K562 (cell line): ENCODE measurements around the gene MIEF1. TPM values are rescaled to one million over a fixed set of nuclear protein-coding genes. Genes with fewer than 3 reads are reported as not detected.
A peak's percentile ranks its signal among the peaks of the same experiment; 100 is the strongest.

Source experiments
- ATF1 ChIP-seq, 2 experiments: fragments of 450-650 bp in 1 of 2; IDR thresholded peaks; 2 replicates each; pipeline ENCODE4 v1.6.1; 2016; ENCODE audit warnings: missing compliant biosample characterization in 1 of 2, missing genetic modification characterization in 1 of 2
- BRCA1 ChIP-seq, 2 experiments: fragments of 450-650 bp in 1 of 2; sonication (generic) in 1 of 2; formaldehyde crosslinking in 1 of 2; IDR thresholded peaks; 2 replicates each; pipeline versions ENCODE4 v1.5.0 to v1.6.1; 2017 to 2020; ENCODE audit warnings: mild to moderate bottlenecking in 1 of 2, missing genetic modification reagents in 1 of 2
- C11orf30 ChIP-seq: fragments of 450-650 bp; IDR thresholded peaks from 2 replicates; pipeline ENCODE4 v1.6.1; 2016; ENCODE audit warnings: low read depth, mild to moderate bottlenecking
- ELF2 ChIP-seq: fragments of 250-450 bp; sonication (Bioruptor Pico); IDR thresholded peaks from 2 replicates; pipeline ENCODE4 v1.5.0; 2021; ENCODE audit warnings: mild to moderate bottlenecking
- EP400 ChIP-seq: fragments of 450-650 bp; IDR thresholded peaks from 2 replicates; pipeline ENCODE4 v1.6.1; 2017; ENCODE audit warnings: antibody characterized with exemption, mild to moderate bottlenecking, moderate library complexity
- HCFC1 ChIP-seq: IDR thresholded peaks from 2 replicates; pipeline ENCODE4 v1.6.1; 2012; ENCODE audit warnings: low read depth, low read length, improper control_type of control experiment
- NFIX ChIP-seq: fragments of 250-450 bp; sonication (Bioruptor Pico); IDR thresholded peaks from 2 replicates; pipeline ENCODE4 v1.4.0; 2020; ENCODE audit warnings: low read depth, mild to moderate bottlenecking, moderate library complexity
- NR2C1 ChIP-seq, 2 experiments: fragments of 450-650 bp; IDR thresholded peaks; 2 replicates each; pipeline ENCODE4 v1.6.1; 2017; ENCODE audit warnings: mild to moderate bottlenecking in 2 of 2, antibody characterized with exemption in 1 of 2, inconsistent platforms in 1 of 2, missing compliant biosample characterization in 1 of 2, missing genetic modification characterization in 1 of 2
- PHF20 ChIP-seq: fragments of 450-650 bp; IDR thresholded peaks from 2 replicates; pipeline ENCODE4 v1.6.1; 2018; ENCODE audit not compliant: partially characterized antibody
- POLR2A ChIP-seq: fragments of 450-650 bp; conservative IDR thresholded peaks from 2 replicates; pipeline ENCODE4 v1.6.1; 2016
- POLR2AphosphoS5 ChIP-seq: IDR thresholded peaks from 2 replicates; pipeline ENCODE4 v1.6.1; 2011; ENCODE audit warnings: mild to moderate bottlenecking, low read depth, low read length, moderate library complexity; ENCODE audit not compliant: control insufficient read depth, insufficient read depth
- RBFOX2 ChIP-seq: fragments of 200-400 bp; formaldehyde crosslinking; IDR thresholded peaks from 2 replicates; pipeline ENCODE4 v1.6.1; 2017; ENCODE audit warnings: low read depth, mild to moderate bottlenecking, low read length, moderate library complexity
- SLC30A9 ChIP-seq: fragments of 250-450 bp; sonication (Bioruptor Pico); IDR thresholded peaks from 2 replicates; pipeline ENCODE4 v1.8.0; 2022; ENCODE audit warnings: mild to moderate bottlenecking, moderate library complexity
- SMAD1 ChIP-seq: fragments of 150-350 bp; IDR thresholded peaks from 2 replicates; pipeline ENCODE4 v1.6.1; 2014; ENCODE audit warnings: low read length, low read depth; ENCODE audit not compliant: partially characterized antibody
- TBP ChIP-seq: optimal IDR thresholded peaks from 2 replicates; pipeline ENCODE3; 2011; ENCODE audit warnings: low read depth, low read length, improper control_type of control experiment
- TEAD1 ChIP-seq, 2 experiments: fragments of 450-650 bp in 1 of 2; sonication (generic) in 1 of 2; formaldehyde crosslinking; IDR thresholded peaks; 2 replicates each; pipeline versions ENCODE4 v1.4.0 to v1.8.0; 2020 to 2022; ENCODE audit warnings: mild to moderate bottlenecking in 2 of 2, missing genetic modification reagents in 1 of 2
- TGIF2 ChIP-seq: sonication (generic); formaldehyde crosslinking; IDR thresholded peaks from 2 replicates; pipeline ENCODE4 v1.8.1; 2022; ENCODE audit warnings: mild to moderate bottlenecking, missing genetic modification reagents, moderate library complexity
- ZFX ChIP-seq: sonication (generic); formaldehyde crosslinking; IDR thresholded peaks from 2 replicates; pipeline ENCODE4 v1.8.0; 2022; ENCODE audit warnings: mild to moderate bottlenecking, missing genetic modification reagents, moderate library complexity
- ZNF174 ChIP-seq: fragments of 250-450 bp; sonication (Bioruptor Pico); IDR thresholded peaks from 2 replicates; pipeline ENCODE4 v1.4.0; 2020; ENCODE audit warnings: mild to moderate bottlenecking
- polyA plus RNA-seq, 8 experiments: library from polyadenylated mRNA; depleted of rRNA in 4 of 8; stranded (reverse) in 5 of 8; unstranded in 3 of 8; fragments of >200 nt; fragmentation: Nextera tagmentation in 2 of 8; fragmentation: Illumina TruSeq in 1 of 8; extraction: Ambion mirVana in 2 of 8; extraction: Trizol in 1 of 8; gene quantifications; 2 replicates each; pipeline versions ENCODE4 v1.2.1 to v1.2.3, GENCODE V29; 2011 to 2014; ENCODE audit warnings: inconsistent platforms in 1 of 8, missing spikeins in 1 of 8
- total RNA-seq, 7 experiments: library from RNA; depleted of rRNA in 6 of 7; stranded (reverse); fragments of >200 nt in 6 of 7; fragmentation: Illumina TruSeq in 2 of 7; extraction: Trizol in 2 of 7; gene quantifications; 2 replicates each; pipeline versions ENCODE4 v1.2.1 to v1.2.3, GENCODE V29; 2011 to 2021; ENCODE audit warnings: low replicate concordance in 1 of 7
- TF ChIP-seq, protein P1 (sequence below), 2 experiments: fragments of 450-650 bp in 1 of 2; sonication (generic) in 1 of 2; formaldehyde crosslinking in 1 of 2; IDR thresholded peaks; 2 replicates each; pipeline versions ENCODE4 v1.7.1 to v1.9.0; 2016 to 2022; ENCODE audit warnings: inconsistent platforms in 1 of 2, mild to moderate bottlenecking in 1 of 2, missing genetic modification reagents in 1 of 2

MIEF1 gene
- total and polyA plus RNA-seq, 9 of the 15 experiments (the other 6 are each of a cell fraction or from before 2014, with no cell fraction given), result 10.9 to 51.8 (median 25.5) TPM

DNA sequence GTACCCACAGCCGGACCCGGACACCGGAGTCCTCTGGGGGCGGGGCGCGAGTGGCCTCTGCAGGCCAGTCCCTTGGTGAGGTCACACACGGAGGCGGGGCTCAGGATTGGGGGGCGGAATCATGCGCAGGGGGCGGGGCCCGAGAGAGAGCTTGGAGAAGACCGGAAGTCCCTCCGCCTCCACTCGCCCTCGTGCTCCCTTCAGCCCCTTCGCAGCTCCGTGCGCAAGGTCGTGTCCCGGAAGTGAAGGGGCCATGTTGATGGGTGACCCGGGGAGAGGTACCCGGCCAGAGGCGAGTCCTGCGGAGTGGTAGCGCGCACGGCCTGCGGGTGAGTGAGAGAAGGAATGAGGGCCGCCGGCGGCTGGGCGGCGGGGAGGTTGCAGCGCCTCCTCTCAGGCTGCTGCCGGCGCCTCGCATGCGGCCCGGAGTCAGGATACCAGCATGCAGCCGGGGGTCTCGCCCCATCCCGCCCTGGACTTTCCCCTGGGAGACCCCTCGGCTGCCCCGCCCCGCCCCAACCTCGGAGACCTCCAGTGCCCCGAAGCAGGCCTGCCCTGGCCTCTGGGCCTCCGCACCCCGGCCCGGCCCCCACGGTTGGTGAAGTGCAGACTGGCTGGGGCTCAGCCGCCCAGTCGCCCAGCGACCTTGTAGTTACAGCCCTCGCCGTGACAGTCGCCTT, at the start of gene MIEF1 (continued):
- TF ChIP-seq NFIX (CRISPR knock-in tag) (no peak), HCFC1 (peak; percentile 75), POLR2AphosphoS5 (peak; percentile 63; the same call in 1 of the 2 replicates), BRCA1 (IDR thresholded peaks at IDR 0.05) (no peak), BRCA1 (CRISPR knock-in tag; IDR thresholded peaks at IDR 0.05) (no peak), SMAD1 (peak; percentile 9), EP400 (peak; percentile 94), ZNF174 (no peak), POLR2A (peak; percentile 73), TGIF2 (CRISPR knock-in tag) (no peak), PHF20 (peak; percentile 57), TBP (peak; percentile 70), TEAD1 (CRISPR knock-in tag; IDR thresholded peaks at IDR 0.05) (no peak), RBFOX2 (peak; percentile 87), ATF1 (CRISPR knock-in tag; IDR thresholded peaks at IDR 0.05) (no peak), ATF1 (tag; IDR thresholded peaks at IDR 0.05) (peak; percentile 64; the same call in 1 of the 2 replicates), ZFX (CRISPR knock-in tag) (peak; percentile 55; the same call in 1 of the 2 replicates), SLC30A9 (CRISPR knock-in tag) (no peak), ELF2 (CRISPR knock-in tag) (peak; percentile 33; the same call in 1 of the 2 replicates), C11orf30 (peak; percentile 67), NR2C1 (IDR thresholded peaks at IDR 0.05) (peak; percentile 98), NR2C1 (tag; IDR thresholded peaks at IDR 0.05) (peak; percentile 99)
- TF ChIP-seq, protein P1, sequence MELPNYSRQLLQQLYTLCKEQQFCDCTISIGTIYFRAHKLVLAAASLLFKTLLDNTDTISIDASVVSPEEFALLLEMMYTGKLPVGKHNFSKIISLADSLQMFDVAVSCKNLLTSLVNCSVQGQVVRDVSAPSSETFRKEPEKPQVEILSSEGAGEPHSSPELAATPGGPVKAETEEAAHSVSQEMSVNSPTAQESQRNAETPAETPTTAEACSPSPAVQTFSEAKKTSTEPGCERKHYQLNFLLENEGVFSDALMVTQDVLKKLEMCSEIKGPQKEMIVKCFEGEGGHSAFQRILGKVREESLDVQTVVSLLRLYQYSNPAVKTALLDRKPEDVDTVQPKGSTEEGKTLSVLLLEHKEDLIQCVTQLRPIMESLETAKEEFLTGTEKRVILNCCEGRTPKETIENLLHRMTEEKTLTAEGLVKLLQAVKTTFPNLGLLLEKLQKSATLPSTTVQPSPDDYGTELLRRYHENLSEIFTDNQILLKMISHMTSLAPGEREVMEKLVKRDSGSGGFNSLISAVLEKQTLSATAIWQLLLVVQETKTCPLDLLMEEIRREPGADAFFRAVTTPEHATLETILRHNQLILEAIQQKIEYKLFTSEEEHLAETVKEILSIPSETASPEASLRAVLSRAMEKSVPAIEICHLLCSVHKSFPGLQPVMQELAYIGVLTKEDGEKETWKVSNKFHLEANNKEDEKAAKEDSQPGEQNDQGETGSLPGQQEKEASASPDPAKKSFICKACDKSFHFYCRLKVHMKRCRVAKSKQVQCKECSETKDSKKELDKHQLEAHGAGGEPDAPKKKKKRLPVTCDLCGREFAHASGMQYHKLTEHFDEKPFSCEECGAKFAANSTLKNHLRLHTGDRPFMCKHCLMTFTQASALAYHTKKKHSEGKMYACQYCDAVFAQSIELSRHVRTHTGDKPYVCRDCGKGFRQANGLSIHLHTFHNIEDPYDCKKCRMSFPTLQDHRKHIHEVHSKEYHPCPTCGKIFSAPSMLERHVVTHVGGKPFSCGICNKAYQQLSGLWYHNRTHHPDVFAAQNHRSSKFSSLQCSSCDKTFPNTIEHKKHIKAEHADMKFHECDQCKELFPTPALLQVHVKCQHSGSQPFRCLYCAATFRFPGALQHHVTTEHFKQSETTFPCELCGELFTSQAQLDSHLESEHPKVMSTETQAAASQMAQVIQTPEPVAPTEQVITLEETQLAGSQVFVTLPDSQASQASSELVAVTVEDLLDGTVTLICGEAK (IDR thresholded peaks at IDR 0.05), result peak; percentile 94
- TF ChIP-seq, protein P1 (CRISPR knock-in tag; IDR thresholded peaks at IDR 0.05), result no peak
